B cell (primary cell): ENCODE measurements around the gene CNTF. TPM values are rescaled to one million over a fixed set of nuclear protein-coding genes. Genes with fewer than 3 reads are reported as not detected.

Experiments
- ATAC-seq: fragments of 200-7000 bp; cut with Tn5 transposase; one replicate; pipeline ENCODE4 v1.10.0; 2021; ENCODE audit warnings: low read depth, mild to moderate bottlenecking, moderate number of reproducible peaks, moderate library complexity
- CTCF ChIA-PET: fragments of 350-600 bp; sonication (Branson Sonifier 250); formaldehyde crosslinking; loops from one replicate; lab custom pipeline; 2021; ENCODE audit warnings: antibody characterized with exemption, inconsistent platforms; lab: Charles Lee
- POLR2A ChIA-PET: fragments of 350-600 bp; sonication (Branson Sonifier 250); formaldehyde crosslinking; loops from one replicate; lab custom pipeline; 2021; ENCODE audit warnings: antibody characterized with exemption; lab: Charles Lee
- DNase-seq: peaks from one replicate; pipeline ENCODE4 v3.0.0; 2013
- H2AFZ ChIP-seq: 2 replicates; pipeline ENCODE4 v1.6.1; 2012; ENCODE audit warnings: mild to moderate bottlenecking, low read depth, low read length; ENCODE audit not compliant: insufficient read depth, poor library complexity, severe bottlenecking
- H3K27ac ChIP-seq, 2 donors: 1 replicate in 1 of 2; 2 replicates in 1 of 2; pipeline ENCODE4 v1.5.1; 2012 to 2013; ENCODE audit warnings: low read length in 2 of 2, mild to moderate bottlenecking in 2 of 2, moderate library complexity in 1 of 2
- H3K27me3 ChIP-seq, 4 experiments: fragments of 200-600 bp in 1 of 4; sonication (generic) in 1 of 4; replicated peaks in 1 of 4; 1 replicate in 2 of 4; 2 replicates in 2 of 4; pipeline versions ENCODE4 v1.6.1 to v1.7.0; 2013 to 2016; ENCODE audit warnings: low read length in 3 of 4, mild to moderate bottlenecking in 2 of 4, mixed read lengths in 1 of 4, moderate library complexity in 1 of 4; ENCODE audit not compliant: insufficient read depth in 4 of 4, control insufficient read depth in 3 of 4; ENCODE audit errors: control extremely low read depth in 1 of 4
- H3K36me3 ChIP-seq, 2 experiments: replicated peaks in 1 of 2; 1 replicate in 1 of 2; 2 replicates in 1 of 2; pipeline versions ENCODE4 v1.6.1 to v1.7.1; 2013; ENCODE audit warnings: low read length in 1 of 2; ENCODE audit not compliant: insufficient read depth in 2 of 2, control insufficient read depth in 1 of 2; ENCODE audit errors: control extremely low read depth in 1 of 2, extremely low read depth in 1 of 2
- H3K4me1 ChIP-seq, 2 donors: fragments of 200-600 bp in 1 of 2; sonication (generic) in 1 of 2; 1 replicate in 1 of 2; 2 replicates in 1 of 2; pipeline versions ENCODE4 v1.5.1 to v1.6.1; 2013 to 2017; ENCODE audit warnings: low read length in 2 of 2; ENCODE audit not compliant: control insufficient read depth in 2 of 2, insufficient read depth in 2 of 2
- H3K4me2 ChIP-seq: replicated peaks from 2 replicates; pipeline ENCODE3; 2012; ENCODE audit warnings: mild to moderate bottlenecking, low read depth, low read length; ENCODE audit not compliant: poor library complexity, severe bottlenecking
- H3K4me3 ChIP-seq, 5 experiments: fragments of 200-600 bp in 1 of 5; sonication (generic) in 1 of 5; 1 replicate in 3 of 5; 2 replicates in 2 of 5; pipeline versions ENCODE4 v1.5.1 to v1.7.0; 2011 to 2016; ENCODE audit warnings: low read length in 4 of 5, mild to moderate bottlenecking in 4 of 5, low read depth in 2 of 5, control low read depth in 1 of 5, moderate library complexity in 1 of 5; ENCODE audit not compliant: insufficient read depth in 1 of 5; ENCODE audit errors: control extremely low read depth in 1 of 5, extremely low read depth in 1 of 5
- H3K79me2 ChIP-seq: fragments of 200-600 bp; sonication (generic); one replicate; pipeline ENCODE4 v1.6.0; 2016; ENCODE audit warnings: low read length; ENCODE audit not compliant: control insufficient read depth, insufficient read depth
- H3K9ac ChIP-seq: fragments of 200-600 bp; sonication (generic); 2 replicates; pipeline ENCODE4 v1.6.1; 2017; ENCODE audit warnings: mild to moderate bottlenecking, low read length, moderate library complexity
- H3K9me3 ChIP-seq, 3 donors: one replicate each; pipeline versions ENCODE4 v1.6.1 to v1.7.1; 2013; ENCODE audit warnings: low read length in 2 of 3; ENCODE audit not compliant: control insufficient read depth in 2 of 3, insufficient read depth in 1 of 3; ENCODE audit errors: control extremely low read depth in 1 of 3
- H4K20me1 ChIP-seq: 2 replicates; pipeline ENCODE4 v1.6.0; 2012; ENCODE audit warnings: mild to moderate bottlenecking, low read length; ENCODE audit not compliant: insufficient read depth, control insufficient read depth, poor library complexity, severe bottlenecking
- H3K27ac Mint-ChIP-seq: one replicate; pipeline ENCODE4 v1.8.0; 2021; ENCODE audit warnings: mixed read lengths
- H3K27me3 Mint-ChIP-seq: one replicate; pipeline ENCODE4 v1.8.0; 2021; ENCODE audit warnings: mixed read lengths
- H3K4me1 Mint-ChIP-seq: one replicate; pipeline ENCODE4 v1.8.0; 2021; ENCODE audit warnings: mixed read lengths
- H3K4me3 Mint-ChIP-seq: one replicate; pipeline ENCODE4 v1.8.0; 2021; ENCODE audit warnings: mixed read lengths
- H3K9me3 Mint-ChIP-seq: one replicate; pipeline ENCODE4 v1.8.0; 2022; ENCODE audit warnings: mixed read lengths; ENCODE audit not compliant: insufficient read depth
- EZH2 ChIP-seq: IDR thresholded peaks from 2 replicates; pipeline ENCODE4 v1.6.1; 2012; ENCODE audit warnings: borderline replicate concordance, low read depth, mild to moderate bottlenecking, moderate library complexity, low read length; ENCODE audit not compliant: insufficient read depth, poor library complexity, severe bottlenecking
- WGBS: methylation state at CpG from one replicate; pipeline ENCODE4 v1.1.5; 2013; ENCODE audit warnings: missing lambda C conversion rate; ENCODE audit not compliant: insufficient coverage; 5-methylcytosine and 5-hydroxymethylcytosine counted together
- intact Hi-C: fragments of 100-400 bp; cut with micrococcal nuclease; formaldehyde crosslinking; loops from one replicate; pipeline ENCODE4 v1.10.0; 2022
- polyA plus RNA-seq: library from polyadenylated mRNA; depleted of rRNA; stranded (reverse); fragments of >200 nt; gene quantifications from 2 replicates; pipeline ENCODE4 v1.2.3, GENCODE V29; 2012
- total RNA-seq, 2 donors: library from RNA; stranded (reverse); fragments of 120-200 nt in 1 of 2; gene quantifications; 1 replicate in 1 of 2; 2 replicates in 1 of 2; pipeline versions ENCODE4 v1.2.3 to v1.2.4, GENCODE V29; 2013 to 2022
- TF ChIP-seq, protein P1 (sequence below): fragments of 200-600 bp; IDR thresholded peaks from one replicate; pipeline ENCODE4 v1.8.0; 2022; ENCODE audit warnings: antibody characterized with exemption, mild to moderate bottlenecking

CNTF gene
- total and polyA plus RNA-seq, 2 donors (not counting 1 experiment from before 2014, with no cell fraction given), result 1.4 to 4.8 TPM

DNA sequence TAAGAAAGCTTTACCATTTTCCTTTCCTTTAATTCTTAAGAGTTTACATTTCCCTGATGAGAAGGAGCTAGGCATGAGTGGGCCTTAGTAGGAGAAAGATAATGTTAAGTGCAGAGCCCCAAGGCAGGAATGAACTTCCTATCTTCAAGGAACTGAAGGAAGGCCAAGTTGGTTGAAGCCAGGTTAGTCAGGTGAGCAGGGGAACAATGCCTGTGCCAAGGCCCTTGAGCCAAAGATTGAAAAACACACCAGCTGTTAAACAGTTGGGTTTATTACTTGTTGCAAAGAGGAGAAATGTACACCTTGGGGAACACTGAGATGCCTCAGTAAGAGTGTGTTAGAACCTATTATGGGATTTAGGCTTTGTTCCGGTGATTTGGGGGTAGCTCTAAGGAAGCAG, 10.0 kb downstream of the CNTF start:
- DNase-seq (no peak), ATAC-seq (no peak)
- no peak overlapping the region for H3K4me3 Mint-ChIP-seq
- intact Hi-C loops, result no loop called here
- H3K4me1 Mint-ChIP-seq, result peaks cover 10% of the 10 kb centered on the region
- H3K4me3 ChIP-seq, result no peak overlapping the region
- no peaks in the 10 kb centered on the region for H3K9me3 ChIP-seq
- CTCF ChIA-PET, result interaction anchor here (0.7 to 1.7 kb wide), 6 partner anchors 8 to 539 kb away, joined by 3 to 5 read pairs (median 4); partner anchors contain the start of gene DTX4
- WGBS, result 100% methylated on average over 1 of the region's 1 CpG
- no peak overlapping the region for H2AFZ ChIP-seq
- H3K4me2 ChIP-seq, result no peak overlapping the region
- H3K79me2 ChIP-seq, result no peaks in the 10 kb centered on the region
- H4K20me1 ChIP-seq, result no peaks in the 10 kb centered on the region
- no peaks in the 10 kb centered on the region for H3K36me3 ChIP-seq
- H3K27ac ChIP-seq, result no peak overlapping the region
- no peaks in the 10 kb centered on the region for H3K27me3 Mint-ChIP-seq
- no peak overlapping the region for H3K27ac Mint-ChIP-seq
- no peak for TF ChIP-seq EZH2
- TF ChIP-seq, protein P1, sequence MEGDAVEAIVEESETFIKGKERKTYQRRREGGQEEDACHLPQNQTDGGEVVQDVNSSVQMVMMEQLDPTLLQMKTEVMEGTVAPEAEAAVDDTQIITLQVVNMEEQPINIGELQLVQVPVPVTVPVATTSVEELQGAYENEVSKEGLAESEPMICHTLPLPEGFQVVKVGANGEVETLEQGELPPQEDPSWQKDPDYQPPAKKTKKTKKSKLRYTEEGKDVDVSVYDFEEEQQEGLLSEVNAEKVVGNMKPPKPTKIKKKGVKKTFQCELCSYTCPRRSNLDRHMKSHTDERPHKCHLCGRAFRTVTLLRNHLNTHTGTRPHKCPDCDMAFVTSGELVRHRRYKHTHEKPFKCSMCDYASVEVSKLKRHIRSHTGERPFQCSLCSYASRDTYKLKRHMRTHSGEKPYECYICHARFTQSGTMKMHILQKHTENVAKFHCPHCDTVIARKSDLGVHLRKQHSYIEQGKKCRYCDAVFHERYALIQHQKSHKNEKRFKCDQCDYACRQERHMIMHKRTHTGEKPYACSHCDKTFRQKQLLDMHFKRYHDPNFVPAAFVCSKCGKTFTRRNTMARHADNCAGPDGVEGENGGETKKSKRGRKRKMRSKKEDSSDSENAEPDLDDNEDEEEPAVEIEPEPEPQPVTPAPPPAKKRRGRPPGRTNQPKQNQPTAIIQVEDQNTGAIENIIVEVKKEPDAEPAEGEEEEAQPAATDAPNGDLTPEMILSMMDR, result no peak
- no peak overlapping the region for H3K9ac ChIP-seq
- H3K27me3 ChIP-seq, result no peaks in the 10 kb centered on the region
- H3K4me1 ChIP-seq, result no peaks in the 10 kb centered on the region
- H3K9me3 Mint-ChIP-seq, result no peaks in the 10 kb centered on the region
- POLR2A ChIA-PET, result no interaction called here

DNA sequence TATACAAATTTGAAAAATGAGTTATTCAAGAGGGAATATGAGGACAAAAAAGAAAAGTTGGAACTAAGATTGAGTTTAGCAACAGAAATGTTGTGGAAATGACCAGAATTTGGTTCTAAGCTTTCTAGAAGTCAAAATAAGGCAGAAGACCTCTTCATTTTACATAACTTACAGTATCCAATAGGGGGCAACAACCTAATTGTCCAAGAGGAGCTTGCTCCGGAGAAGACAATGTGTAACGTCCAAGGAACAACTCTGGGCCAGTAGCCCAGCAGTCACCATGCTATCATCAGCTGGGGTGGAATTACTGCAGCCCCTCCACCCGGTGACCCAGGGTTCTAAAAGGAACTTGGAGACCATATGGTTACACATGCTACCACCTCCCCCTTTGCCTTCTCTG, 14.1 kb downstream of the CNTF start:
- Histone ChIP-seq H3K9me3 (no peaks in the 10 kb centered on the region), H3K27ac (no peak overlapping the region), H3K4me1 (peaks cover 10 to 12% of the 10 kb centered on the region in 2 donors), H4K20me1 (no peaks in the 10 kb centered on the region), H2AFZ (no peak overlapping the region), H3K79me2 (no peaks in the 10 kb centered on the region), H3K9ac (no peak overlapping the region), H3K4me2 (no peak overlapping the region), H3K27me3 (no peaks in the 10 kb centered on the region), H3K36me3 (no peaks in the 10 kb centered on the region), H3K4me3 (no peak overlapping the region)
- 95% methylated on average over 2 of the region's 3 CpGs for WGBS
- H3K4me1 Mint-ChIP-seq, result peaks cover 14% of the 10 kb centered on the region
- ATAC-seq, result no peak
- no peak overlapping the region for H3K27ac Mint-ChIP-seq
- intact Hi-C loops, result no loop called here
- ChIA-PET CTCF (interaction anchor here (0.7 to 5.3 kb wide), 6 partner anchors 8 to 520 kb away, joined by 3 to 25 read pairs (median 3); no protein-coding TSS in a partner anchor), POLR2A (no interaction called here)
- H3K4me3 Mint-ChIP-seq, result no peak overlapping the region
- no peaks in the 10 kb centered on the region for H3K27me3 Mint-ChIP-seq
- no peak for DNase-seq
- H3K9me3 Mint-ChIP-seq, result no peaks in the 10 kb centered on the region
- TF ChIP-seq, protein P1, result no peak
- TF ChIP-seq EZH2, result no peak
